Measurements from ENCODE around the gene DIDO1.
"Not testable (repeated sequence)": the region's sequence is repeated elsewhere in the genome, so short reads cannot be mapped to it uniquely, and the experiment has no call there.

The DIDO1 gene

GRCh38 chr20:62961310-62961783 lies 35.0 kb upstream of the DIDO1 start:
- no peaks in the 10 kb centered on the region for H3K9me2 ChIP-seq (replicated peaks; ENCODE audit: insufficient read depth, low read length)
- no peaks in the 10 kb centered on the region for H4K20me1 ChIP-seq (ENCODE audit: low read depth, low read length)
- no peak overlapping the region for H2AFZ ChIP-seq (ENCODE audit: low read depth, low read length, severe bottlenecking)
- H3K4me2 ChIP-seq (ENCODE audit: low read depth, low read length, poor library complexity, severe bottlenecking) = no peak overlapping the region
- H3K36me3 ChIP-seq (ENCODE audit: low read length) = no peaks in the 10 kb centered on the region
- no peaks in the 10 kb centered on the region for H3K9me3 ChIP-seq (ENCODE audit: insufficient read depth, low read length)
- H3K27me3 ChIP-seq (ENCODE audit: low read length) = no peaks in the 10 kb centered on the region
- no peak overlapping the region for H3K27ac ChIP-seq (ENCODE audit: low read depth, low read length)
- no peak overlapping the region for H3K4me3 ChIP-seq (ENCODE audit: insufficient read depth, low read length, poor library complexity, severe bottlenecking)
- no peaks in the 10 kb centered on the region for H3K79me2 ChIP-seq (ENCODE audit: insufficient read depth, low read length)
- TF ChIP-seq, protein P1, sequence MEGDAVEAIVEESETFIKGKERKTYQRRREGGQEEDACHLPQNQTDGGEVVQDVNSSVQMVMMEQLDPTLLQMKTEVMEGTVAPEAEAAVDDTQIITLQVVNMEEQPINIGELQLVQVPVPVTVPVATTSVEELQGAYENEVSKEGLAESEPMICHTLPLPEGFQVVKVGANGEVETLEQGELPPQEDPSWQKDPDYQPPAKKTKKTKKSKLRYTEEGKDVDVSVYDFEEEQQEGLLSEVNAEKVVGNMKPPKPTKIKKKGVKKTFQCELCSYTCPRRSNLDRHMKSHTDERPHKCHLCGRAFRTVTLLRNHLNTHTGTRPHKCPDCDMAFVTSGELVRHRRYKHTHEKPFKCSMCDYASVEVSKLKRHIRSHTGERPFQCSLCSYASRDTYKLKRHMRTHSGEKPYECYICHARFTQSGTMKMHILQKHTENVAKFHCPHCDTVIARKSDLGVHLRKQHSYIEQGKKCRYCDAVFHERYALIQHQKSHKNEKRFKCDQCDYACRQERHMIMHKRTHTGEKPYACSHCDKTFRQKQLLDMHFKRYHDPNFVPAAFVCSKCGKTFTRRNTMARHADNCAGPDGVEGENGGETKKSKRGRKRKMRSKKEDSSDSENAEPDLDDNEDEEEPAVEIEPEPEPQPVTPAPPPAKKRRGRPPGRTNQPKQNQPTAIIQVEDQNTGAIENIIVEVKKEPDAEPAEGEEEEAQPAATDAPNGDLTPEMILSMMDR (IDR thresholded peaks at IDR 0.05; ENCODE audit: insufficient read depth, low read length, poor library complexity, severe bottlenecking) = no peak
- no peak for TF ChIP-seq EZH2phosphoT487 (conservative IDR thresholded peaks at IDR 0.05; ENCODE audit: low read length)
- H3K9ac ChIP-seq (ENCODE audit: low read length) = no peak overlapping the region
- no peaks in the 10 kb centered on the region for H3F3A ChIP-seq (ENCODE audit: insufficient read depth)

- not testable (repeated sequence) for H2AFZ ChIP-seq (ENCODE audit: low read depth, low read length, severe bottlenecking); H3K4me2 ChIP-seq (ENCODE audit: low read depth, low read length, poor library complexity, severe bottlenecking); H3K36me3 ChIP-seq (ENCODE audit: low read length); H3K9me3 ChIP-seq (ENCODE audit: insufficient read depth, low read length); H3K9ac ChIP-seq (ENCODE audit: low read length); H3K9me2 ChIP-seq (replicated peaks; ENCODE audit: insufficient read depth, low read length); H3K79me2 ChIP-seq (ENCODE audit: insufficient read depth, low read length); H4K20me1 ChIP-seq (ENCODE audit: low read depth, low read length); H3K27me3 ChIP-seq (ENCODE audit: low read length); H3F3A ChIP-seq (ENCODE audit: insufficient read depth); H3K27ac ChIP-seq (ENCODE audit: low read depth, low read length); H3K4me3 ChIP-seq (ENCODE audit: insufficient read depth, low read length, poor library complexity, severe bottlenecking)
Observed at GRCh38 chr20:62960446-62961309, 34.4 kb upstream of the DIDO1 start.

DNA sequence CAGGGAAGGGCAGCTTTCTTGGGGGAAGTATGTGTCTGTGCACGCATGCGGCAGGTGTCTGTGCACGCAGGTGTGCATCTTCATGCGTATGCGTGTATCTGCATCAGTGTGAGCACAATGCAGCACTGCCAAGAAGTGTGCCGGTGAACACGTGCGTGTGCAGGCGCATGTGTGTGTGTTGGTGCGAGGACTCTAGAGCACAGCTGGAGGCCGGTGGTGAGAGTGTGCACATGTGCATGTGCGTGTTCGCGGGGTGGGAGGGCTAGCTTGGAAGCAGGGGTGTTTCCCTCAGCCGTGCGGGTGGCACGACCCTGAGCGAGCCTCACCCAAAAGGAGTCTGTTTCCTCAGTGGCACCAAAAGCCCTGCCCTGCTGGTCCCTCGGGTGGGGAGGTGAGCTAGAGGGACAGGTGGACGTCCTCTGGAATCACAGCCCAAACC lies 33.7 kb upstream of the DIDO1 start:
- Histone ChIP-seq H3K9me3 (ENCODE audit: insufficient read depth, low read length) (no peaks in the 10 kb centered on the region), H3K79me2 (ENCODE audit: insufficient read depth, low read length) (peaks cover 9% of the 10 kb centered on the region; the same call in 1 of the 2 replicates), H3K9me2 (replicated peaks; ENCODE audit: insufficient read depth, low read length) (no peaks in the 10 kb centered on the region), H3K27ac (ENCODE audit: low read depth, low read length) (no peak overlapping the region), H3K4me2 (ENCODE audit: low read depth, low read length, poor library complexity, severe bottlenecking) (no peak overlapping the region), H2AFZ (ENCODE audit: low read depth, low read length, severe bottlenecking) (no peak overlapping the region), H3K4me3 (ENCODE audit: insufficient read depth, low read length, poor library complexity, severe bottlenecking) (no peak overlapping the region), H3K9ac (ENCODE audit: low read length) (no peak overlapping the region), H3F3A (ENCODE audit: insufficient read depth) (no peaks in the 10 kb centered on the region), H4K20me1 (ENCODE audit: low read depth, low read length) (no peaks in the 10 kb centered on the region), H3K27me3 (ENCODE audit: low read length) (no peaks in the 10 kb centered on the region), H3K36me3 (ENCODE audit: low read length) (no peaks in the 10 kb centered on the region)
- TF ChIP-seq EZH2phosphoT487 (conservative IDR thresholded peaks at IDR 0.05; ENCODE audit: low read length) = no peak
- TF ChIP-seq, protein P1 (IDR thresholded peaks at IDR 0.05; ENCODE audit: insufficient read depth, low read length, poor library complexity, severe bottlenecking) = no peak

Data from SU-DHL-6 (cell line).